Activated naive CD8-positive, alpha-beta T cell treated with anti-CD3 and anti-CD28 coated beads for 36 hours (primary cell): ENCODE measurements around the gene PEMT. TPM values are rescaled to one million over a fixed set of nuclear protein-coding genes. Genes with fewer than 3 reads are reported as not detected.

ENCODE experiments used
- DNase-seq: peaks from one replicate; pipeline ENCODE4 v3.0.0; 2021
- H3K27ac Mint-ChIP-seq: one replicate; pipeline ENCODE4 v1.8.0; 2022; ENCODE audit warnings: mild to moderate bottlenecking, moderate library complexity, mixed read lengths
- H3K27me3 Mint-ChIP-seq: one replicate; pipeline ENCODE4 v1.8.0; 2022; ENCODE audit warnings: mild to moderate bottlenecking, mixed read lengths
- H3K36me3 Mint-ChIP-seq: one replicate; pipeline ENCODE4 v1.8.0; 2021; ENCODE audit warnings: mild to moderate bottlenecking, mixed read lengths
- H3K4me1 Mint-ChIP-seq: one replicate; pipeline ENCODE4 v1.8.0; 2021; ENCODE audit warnings: mixed read lengths
- H3K4me3 Mint-ChIP-seq: one replicate; pipeline ENCODE4 v1.8.0; 2022; ENCODE audit warnings: mild to moderate bottlenecking, moderate library complexity, mixed read lengths
- H3K9me3 Mint-ChIP-seq: one replicate; pipeline ENCODE4 v1.8.0; 2022; ENCODE audit warnings: mixed read lengths
- total RNA-seq, 2 experiments: library from RNA; stranded (reverse); gene quantifications; one replicate each; pipeline ENCODE4 v1.2.3, GENCODE V29; 2021

PEMT gene
- total RNA-seq, 2 experiments from 2014 or later: 34.0 to 40.0 TPM

DNA sequence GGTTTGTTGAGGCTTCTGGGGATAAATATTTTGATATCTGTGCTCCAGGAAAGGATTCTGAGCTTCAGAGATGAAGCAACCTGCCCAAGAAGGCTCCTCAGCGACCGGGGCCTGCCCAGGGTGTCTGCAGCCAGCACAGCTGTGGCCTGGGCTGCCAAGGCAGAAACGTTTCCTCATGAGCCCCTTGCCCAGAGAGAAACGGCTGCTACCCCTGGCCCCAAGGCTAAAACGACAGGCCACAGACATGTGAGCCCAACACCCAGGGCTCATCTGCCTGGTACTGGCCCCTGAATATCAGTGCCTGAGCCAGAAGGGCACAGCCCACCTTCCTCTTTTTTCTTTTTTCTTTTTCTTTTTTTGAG is 49.9 kb downstream of the PEMT start:
- Mint-ChIP-seq H3K27ac (no peak overlapping the region), H3K9me3 (no peaks in the 10 kb centered on the region), H3K4me3 (no peak overlapping the region), H3K36me3 (no peaks in the 10 kb centered on the region), H3K4me1 (no peaks in the 10 kb centered on the region), H3K27me3 (no peaks in the 10 kb centered on the region)
- DNase-seq: no peak

DNA sequence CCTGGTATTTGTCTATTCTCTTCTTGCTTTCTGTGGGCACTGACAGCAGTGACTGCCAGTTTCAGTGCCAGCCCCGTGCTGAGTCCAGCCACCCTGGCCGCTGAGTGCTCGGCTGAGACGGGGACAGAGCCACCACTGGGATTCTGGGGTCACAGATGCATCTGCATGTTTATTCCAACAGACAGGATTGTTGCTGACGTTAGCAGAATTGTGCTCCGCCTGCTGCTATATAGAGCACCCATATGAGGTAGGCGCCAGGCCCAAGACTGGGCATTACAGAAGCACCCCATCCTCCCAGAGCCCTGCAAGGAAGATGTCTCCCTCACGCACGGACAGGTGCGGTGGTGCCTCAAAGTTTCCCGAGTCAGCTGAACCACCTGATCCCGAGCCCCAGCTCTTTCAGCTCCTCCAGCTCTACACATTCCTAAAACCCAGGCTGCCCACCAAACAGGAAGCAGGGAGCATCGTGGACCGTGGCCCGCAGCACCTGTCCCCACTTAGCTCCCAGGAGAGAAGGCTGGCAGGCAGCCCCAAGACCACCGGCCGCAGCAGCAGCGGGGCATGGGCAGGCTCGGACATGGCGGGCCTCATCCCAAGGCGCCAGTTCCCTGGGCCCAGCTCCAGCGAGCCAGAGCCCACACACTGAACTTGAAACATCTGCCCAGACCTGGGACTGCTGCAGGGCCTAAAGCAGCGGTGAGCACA is 50.4 kb downstream of the PEMT start:
- H3K4me3 Mint-ChIP-seq: no peak overlapping the region
- H3K36me3 Mint-ChIP-seq: no peaks in the 10 kb centered on the region
- no peak overlapping the region for H3K27ac Mint-ChIP-seq
- H3K9me3 Mint-ChIP-seq: no peaks in the 10 kb centered on the region
- no peak for DNase-seq
- no peaks in the 10 kb centered on the region for H3K27me3 Mint-ChIP-seq
- no peaks in the 10 kb centered on the region for H3K4me1 Mint-ChIP-seq

DNA sequence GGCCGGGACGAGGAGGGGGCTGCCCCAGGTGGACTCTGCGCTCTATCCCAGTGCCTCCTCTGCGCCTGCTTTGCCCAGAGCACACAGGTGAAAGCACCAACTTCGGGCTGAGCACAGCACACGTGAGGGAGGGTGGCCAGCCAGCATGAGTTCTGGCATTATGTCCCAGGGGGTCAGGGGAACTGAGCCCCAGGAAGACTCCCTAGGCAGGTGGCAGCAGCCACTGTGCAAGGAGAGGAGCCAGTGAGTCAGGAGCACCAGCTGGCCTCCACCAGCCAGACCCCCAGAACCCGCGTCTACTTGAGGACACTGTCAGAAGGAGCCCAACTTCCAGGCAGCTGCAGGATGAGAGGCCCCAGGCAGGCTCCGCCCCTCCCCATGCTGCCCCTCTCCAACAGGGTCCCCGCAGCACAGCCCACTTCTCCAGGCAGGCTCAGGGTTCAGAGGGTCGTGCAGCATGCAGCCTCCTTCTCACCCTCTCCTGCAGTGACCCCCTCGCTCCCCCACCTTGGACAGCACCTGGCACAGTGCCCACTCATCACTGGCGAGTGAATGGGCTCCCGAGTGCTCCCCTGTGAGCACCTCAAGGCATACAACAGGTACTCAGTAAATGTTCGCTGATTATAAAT is 51.1 kb downstream of the PEMT start:
- Mint-ChIP-seq H3K36me3 (no peaks in the 10 kb centered on the region), H3K9me3 (no peaks in the 10 kb centered on the region), H3K4me3 (no peak overlapping the region), H3K27ac (no peak overlapping the region), H3K27me3 (no peaks in the 10 kb centered on the region), H3K4me1 (no peaks in the 10 kb centered on the region)
- no peak for DNase-seq

DNA sequence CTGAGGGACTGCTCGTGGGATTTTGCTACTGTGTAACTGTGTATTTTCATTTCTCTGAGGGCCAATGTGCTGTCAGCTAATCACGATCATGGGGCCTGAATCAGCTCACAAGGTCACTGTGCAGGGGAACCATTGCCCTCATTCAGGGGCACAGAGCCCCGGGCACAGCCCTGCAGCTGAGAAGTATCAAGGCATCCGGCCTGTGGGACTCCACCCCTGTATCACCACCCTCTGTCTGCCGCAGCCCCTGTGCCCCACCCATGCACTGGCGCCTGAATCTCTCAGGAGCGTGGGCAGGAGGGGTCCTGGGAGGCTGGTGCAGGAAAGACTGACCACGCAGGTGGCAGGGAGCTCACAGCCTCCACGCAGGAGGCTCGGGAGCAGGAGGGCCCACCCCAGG is 51.9 kb downstream of the PEMT start:
- H3K27me3 Mint-ChIP-seq: no peaks in the 10 kb centered on the region
- no peak overlapping the region for H3K4me3 Mint-ChIP-seq
- no peaks in the 10 kb centered on the region for H3K9me3 Mint-ChIP-seq
- H3K27ac Mint-ChIP-seq: no peak overlapping the region
- H3K36me3 Mint-ChIP-seq: no peaks in the 10 kb centered on the region
- H3K4me1 Mint-ChIP-seq: no peaks in the 10 kb centered on the region
- DNase-seq: no peak

DNA sequence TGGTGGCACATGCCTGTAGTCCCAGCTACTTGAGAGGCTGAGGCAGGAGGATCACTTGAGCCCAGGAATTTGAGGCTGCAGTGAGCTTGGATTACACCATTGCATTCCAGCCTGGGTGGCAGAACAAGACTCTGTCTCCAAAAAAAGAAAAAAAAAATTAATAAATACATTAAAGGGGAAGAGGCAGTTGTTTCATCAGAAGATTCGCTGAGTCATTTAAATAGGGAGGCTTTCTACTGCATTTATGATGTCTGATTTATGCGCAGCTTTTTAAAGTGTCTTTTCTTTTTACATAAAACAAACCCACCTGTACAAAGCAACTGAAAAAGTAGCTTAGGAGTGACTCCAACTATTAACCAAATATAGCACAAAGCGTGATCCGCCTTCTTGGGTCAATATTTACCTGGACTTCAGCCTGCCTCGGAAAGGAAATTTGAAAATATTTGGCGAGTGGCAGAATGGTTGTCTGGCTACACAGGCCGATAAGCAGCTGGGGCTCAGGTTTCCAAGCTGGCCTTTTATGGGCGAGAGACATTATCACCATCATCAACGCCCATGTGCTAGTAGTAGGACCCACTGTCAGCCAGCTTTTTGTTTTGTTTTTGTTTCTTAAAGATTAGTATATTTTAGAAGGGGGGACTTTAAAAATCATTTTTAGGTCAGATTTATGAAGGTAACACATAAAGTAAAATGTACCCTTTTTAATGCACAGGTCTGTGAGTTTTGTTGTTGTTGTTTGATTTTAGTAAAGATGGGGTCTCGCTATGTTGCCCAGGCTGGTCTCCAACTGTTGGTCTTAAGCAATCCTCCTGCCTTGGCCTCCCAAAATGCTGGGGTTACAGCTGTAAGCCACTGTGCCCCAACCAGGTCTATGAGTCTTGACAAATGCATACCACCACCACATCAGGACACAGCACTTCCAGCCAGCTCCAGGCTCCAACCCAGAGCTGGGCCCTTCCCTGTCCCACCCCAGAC is 52.8 kb downstream of the PEMT start:
- Mint-ChIP-seq H3K27me3 (no peaks in the 10 kb centered on the region), H3K27ac (no peak overlapping the region), H3K9me3 (no peaks in the 10 kb centered on the region), H3K36me3 (no peaks in the 10 kb centered on the region), H3K4me3 (no peak overlapping the region), H3K4me1 (no peaks in the 10 kb centered on the region)
- DNase-seq: no peak

DNA sequence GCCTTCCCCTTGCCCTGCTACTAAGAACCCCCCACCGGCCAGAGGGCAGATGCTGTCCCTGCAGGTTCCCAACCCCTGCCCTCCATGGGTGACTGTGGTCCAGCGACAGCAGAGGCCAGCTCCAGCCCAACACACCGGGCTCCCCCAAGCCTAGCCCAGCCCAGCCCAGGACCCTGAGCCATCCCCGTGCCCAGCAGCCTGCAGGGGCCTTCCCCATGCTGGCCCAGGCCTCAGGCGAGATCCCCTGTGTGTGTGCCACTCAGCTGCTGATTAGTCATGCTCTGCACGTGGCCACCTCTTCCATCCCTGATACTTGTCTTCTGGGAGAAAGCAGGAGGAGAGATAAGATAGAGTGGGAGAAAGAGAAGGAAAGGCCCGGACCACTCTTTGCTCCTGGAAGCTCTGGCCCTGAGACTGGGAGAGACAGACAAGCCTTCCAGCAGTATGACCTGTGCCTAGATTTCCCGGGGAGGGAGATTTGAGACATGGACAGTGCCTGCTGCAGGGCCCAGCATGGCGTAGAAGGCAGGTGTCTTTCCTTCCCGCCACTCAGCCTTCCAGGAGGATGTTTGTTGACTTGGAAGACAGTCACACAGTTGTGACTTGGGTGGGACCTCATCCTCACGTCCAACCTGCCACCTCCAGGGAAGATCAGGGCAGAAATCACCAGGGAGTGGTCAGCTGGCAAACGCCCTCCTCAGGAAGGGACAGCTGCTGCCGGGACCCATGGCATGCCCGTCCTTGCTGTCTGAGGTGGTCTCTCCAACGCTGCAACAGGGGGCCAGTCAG is 54.0 kb downstream of the PEMT start:
- no peak overlapping the region for H3K27ac Mint-ChIP-seq
- no peaks in the 10 kb centered on the region for H3K4me1 Mint-ChIP-seq
- no peak for DNase-seq
- H3K36me3 Mint-ChIP-seq: no peaks in the 10 kb centered on the region
- H3K4me3 Mint-ChIP-seq: no peak overlapping the region
- H3K27me3 Mint-ChIP-seq: no peaks in the 10 kb centered on the region
- H3K9me3 Mint-ChIP-seq: no peaks in the 10 kb centered on the region

DNA sequence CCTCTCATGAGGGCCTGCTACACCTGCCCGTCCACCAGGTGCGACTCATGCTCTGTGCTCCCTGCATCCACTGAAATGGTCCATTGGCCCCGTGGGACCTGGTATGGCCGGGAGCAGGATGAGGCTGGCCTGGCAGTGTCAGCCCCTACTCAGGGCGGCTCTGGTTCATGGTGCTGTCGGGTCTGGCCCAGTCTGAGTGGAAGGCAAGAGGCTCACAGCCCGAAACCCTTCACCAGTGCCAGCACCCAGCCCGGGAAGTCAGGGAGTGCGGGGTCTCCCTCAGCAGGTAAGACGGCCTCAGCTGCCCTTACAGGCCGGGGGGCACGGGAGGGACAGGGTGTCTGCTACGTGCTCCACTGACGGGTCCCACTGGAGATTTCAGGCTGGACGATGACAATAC is 54.8 kb downstream of the PEMT start:
- DNase-seq: no peak
- Mint-ChIP-seq H3K27me3 (no peaks in the 10 kb centered on the region), H3K4me3 (no peak overlapping the region), H3K27ac (no peak overlapping the region), H3K4me1 (no peaks in the 10 kb centered on the region), H3K9me3 (no peaks in the 10 kb centered on the region), H3K36me3 (no peaks in the 10 kb centered on the region)

DNA sequence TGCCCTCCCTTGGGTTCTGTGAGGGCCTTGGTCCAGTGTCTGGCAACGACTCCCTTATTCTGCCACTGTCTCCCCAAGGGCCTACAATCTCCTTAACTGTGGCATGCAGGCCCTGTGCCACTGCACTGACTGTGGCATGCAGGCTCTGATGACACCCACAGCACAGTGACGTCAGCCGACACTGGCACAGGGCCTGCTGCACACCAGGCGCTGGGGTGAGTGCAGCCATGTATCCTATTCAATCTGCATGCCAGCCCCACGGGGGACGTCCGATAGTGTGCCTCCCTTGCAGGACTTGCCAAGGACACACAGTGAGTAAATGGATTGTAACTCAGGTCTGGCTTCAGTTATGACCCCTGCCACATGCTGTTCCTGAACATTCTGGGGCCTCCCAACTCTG is 55.6 kb downstream of the PEMT start:
- no peak for DNase-seq
- no peaks in the 10 kb centered on the region for H3K9me3 Mint-ChIP-seq
- H3K4me1 Mint-ChIP-seq: no peaks in the 10 kb centered on the region
- no peak overlapping the region for H3K4me3 Mint-ChIP-seq
- no peaks in the 10 kb centered on the region for H3K36me3 Mint-ChIP-seq
- no peak overlapping the region for H3K27ac Mint-ChIP-seq
- no peaks in the 10 kb centered on the region for H3K27me3 Mint-ChIP-seq

DNA sequence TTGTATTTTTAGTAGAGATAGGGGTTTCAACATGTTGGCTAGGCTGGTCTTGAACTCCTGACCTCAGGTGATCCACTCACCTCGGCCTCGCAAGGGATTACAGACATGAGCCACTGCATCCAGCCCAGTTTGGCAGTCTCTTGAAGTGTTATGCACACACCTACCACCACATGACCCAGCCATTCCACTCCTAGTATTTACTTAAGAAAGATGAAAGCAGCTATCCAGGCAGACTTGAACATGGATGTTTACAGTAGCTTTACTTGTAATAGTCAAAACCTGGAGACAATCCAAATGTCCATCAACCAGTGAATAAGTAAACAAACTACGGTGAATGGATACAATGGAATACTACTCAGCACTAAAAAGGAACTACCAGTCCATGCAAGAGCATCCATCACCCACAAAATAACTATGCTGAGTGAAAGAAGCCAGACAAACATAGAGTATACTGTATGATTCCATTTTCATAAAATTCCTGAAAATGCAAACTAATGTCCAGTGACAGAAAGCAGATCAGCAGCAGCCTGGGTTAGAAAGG is 57.5 kb downstream of the PEMT start:
- no peak overlapping the region for H3K27ac Mint-ChIP-seq
- no peak overlapping the region for H3K4me3 Mint-ChIP-seq
- H3K9me3 Mint-ChIP-seq: no peaks in the 10 kb centered on the region
- no peaks in the 10 kb centered on the region for H3K4me1 Mint-ChIP-seq
- DNase-seq: no peak
- H3K27me3 Mint-ChIP-seq: no peaks in the 10 kb centered on the region
- no peaks in the 10 kb centered on the region for H3K36me3 Mint-ChIP-seq

DNA sequence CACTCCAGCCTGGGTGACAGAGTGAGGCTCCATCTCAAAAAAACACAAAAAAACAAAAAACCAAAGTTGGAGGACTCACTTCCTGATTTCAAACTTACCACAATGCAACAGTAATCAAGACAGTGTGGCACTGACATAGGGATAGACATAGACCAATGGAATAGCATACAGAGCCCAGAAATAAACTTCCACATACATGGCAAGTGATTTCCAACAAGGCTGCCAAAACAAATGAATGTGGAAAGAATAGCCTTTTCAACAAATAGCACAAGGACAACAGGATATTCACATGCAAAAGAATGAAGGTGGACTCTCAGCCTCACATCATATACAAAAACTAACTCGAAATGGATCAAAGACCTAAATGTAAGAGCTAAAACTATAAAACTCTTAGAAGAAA is 58.5 kb downstream of the PEMT start:
- H3K36me3 Mint-ChIP-seq: no peaks in the 10 kb centered on the region
- no peak overlapping the region for H3K4me3 Mint-ChIP-seq
- no peak for DNase-seq
- no peaks in the 10 kb centered on the region for H3K4me1 Mint-ChIP-seq
- no peaks in the 10 kb centered on the region for H3K9me3 Mint-ChIP-seq
- no peaks in the 10 kb centered on the region for H3K27me3 Mint-ChIP-seq
- no peak overlapping the region for H3K27ac Mint-ChIP-seq

DNA sequence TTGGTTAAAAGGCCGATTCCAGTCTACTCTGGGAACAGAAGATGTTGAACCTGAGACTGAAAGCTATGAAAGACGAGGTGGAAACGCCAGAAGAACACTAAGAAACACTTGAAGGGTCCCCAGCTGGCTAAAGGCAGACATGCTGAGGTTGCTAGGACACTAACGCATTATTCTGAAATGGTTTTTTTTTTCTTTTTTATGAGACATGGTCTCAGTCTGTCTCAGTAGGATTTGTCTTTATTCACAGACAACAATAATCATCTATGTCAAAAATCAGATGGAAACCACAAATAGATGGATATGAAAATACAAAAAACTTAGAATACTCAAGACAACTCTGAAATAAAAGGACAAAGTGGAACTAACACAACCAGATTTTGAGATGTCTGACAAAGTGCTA is 60.4 kb downstream of the PEMT start:
- Mint-ChIP-seq H3K36me3 (no peaks in the 10 kb centered on the region), H3K4me3 (no peak overlapping the region), H3K9me3 (no peaks in the 10 kb centered on the region), H3K4me1 (no peaks in the 10 kb centered on the region), H3K27me3 (no peaks in the 10 kb centered on the region), H3K27ac (no peak overlapping the region)
- DNase-seq: no peak

DNA sequence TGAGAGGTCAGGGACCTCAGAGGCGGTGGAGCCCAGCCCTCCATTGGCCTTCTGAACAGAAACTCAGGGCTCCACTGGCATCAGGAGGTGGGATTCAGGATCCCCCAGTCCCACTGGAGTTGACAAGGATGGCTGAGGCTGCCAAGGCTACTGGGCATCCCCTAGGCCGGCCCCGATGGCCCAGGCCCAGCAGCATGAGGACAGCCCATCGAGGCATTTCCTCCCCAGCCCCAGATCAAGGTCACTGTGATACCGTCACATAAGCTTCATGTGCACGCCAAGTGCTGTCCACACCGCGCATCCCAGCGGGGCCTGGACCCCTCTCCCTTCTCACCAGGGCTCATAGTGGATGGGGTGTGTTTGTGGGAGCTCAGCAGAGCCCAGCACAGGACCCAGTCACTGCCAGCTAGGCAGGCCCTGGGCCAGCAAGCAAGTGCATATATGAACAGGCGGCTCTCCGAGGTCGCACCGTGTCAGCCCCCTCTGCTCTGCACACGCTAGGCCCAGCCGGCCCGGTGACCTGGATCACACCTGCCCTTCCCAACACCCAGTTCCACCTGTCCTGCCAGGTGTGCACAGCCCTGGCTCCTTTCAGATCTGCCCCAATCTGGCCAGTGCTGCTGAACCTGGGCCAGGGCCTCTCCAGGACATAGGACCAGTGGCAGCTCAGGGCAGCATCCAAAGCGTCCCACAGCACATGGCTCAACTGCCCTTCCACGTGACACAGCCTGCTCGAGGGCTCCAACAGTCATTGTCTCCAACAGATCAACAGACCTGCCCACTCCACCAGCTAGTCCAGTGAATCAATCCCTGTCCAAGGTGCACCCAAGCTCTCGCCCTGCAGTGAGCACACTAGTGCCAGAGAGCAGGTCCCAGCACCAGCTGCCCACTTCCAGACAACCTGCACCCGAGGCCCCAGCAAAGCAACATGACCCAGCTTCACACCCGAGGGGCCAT is 62.5 kb downstream of the PEMT start:
- H3K27me3 Mint-ChIP-seq: no peaks in the 10 kb centered on the region
- no peak overlapping the region for H3K4me3 Mint-ChIP-seq
- H3K27ac Mint-ChIP-seq: no peak overlapping the region
- H3K4me1 Mint-ChIP-seq: no peaks in the 10 kb centered on the region
- no peak for DNase-seq
- no peaks in the 10 kb centered on the region for H3K9me3 Mint-ChIP-seq
- H3K36me3 Mint-ChIP-seq: no peaks in the 10 kb centered on the region

DNA sequence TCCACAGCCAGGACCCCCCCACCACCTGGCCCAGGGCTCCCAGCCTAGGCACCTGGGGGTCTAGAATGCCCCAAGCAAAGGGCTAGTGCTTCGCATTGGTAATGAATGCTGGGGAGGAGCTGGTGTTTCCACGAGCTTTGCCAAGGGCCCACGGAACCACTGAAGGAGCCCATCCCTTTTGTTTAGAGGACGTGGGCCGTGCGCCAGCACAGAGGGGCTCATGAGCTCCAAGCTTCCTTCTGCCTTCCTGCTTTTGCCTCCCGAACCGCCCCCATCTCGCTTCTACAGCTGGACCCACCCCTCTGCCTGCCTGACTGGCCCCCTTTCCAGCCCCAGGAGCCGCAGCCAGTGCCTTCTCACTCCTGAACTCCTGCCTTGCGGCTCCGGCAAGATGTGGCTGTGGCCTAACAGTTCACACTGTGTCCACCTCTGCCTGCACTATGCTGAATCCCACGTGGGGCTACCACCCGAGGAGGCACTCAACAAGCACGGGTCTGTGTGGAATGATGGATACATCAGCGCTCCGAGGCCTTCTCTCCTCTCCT is 63.5 kb downstream of the PEMT start:
- Mint-ChIP-seq H3K9me3 (no peaks in the 10 kb centered on the region), H3K27me3 (no peaks in the 10 kb centered on the region), H3K36me3 (no peaks in the 10 kb centered on the region), H3K27ac (no peak overlapping the region), H3K4me1 (no peaks in the 10 kb centered on the region), H3K4me3 (no peak overlapping the region)
- DNase-seq: no peak

DNA sequence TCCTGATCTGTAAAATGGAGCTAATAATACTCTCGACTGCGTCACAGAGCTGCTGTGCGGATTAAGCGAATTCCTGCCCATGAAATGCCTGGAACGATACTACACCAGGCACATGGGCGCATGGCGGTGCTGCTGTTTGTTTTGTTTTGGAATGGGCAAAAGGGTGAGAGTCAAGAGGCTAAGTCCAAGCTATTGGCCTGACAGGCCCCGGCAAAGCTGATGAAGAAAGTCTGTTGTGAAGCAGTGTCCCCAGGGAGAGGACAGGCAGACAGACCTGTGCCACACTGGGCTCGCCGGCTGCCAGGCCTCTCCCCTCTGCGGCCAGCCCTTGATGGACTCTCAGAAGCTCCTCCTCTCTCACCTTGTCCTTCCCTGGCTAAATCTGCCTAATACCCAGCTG is 64.0 kb downstream of the PEMT start:
- no peak for DNase-seq
- Mint-ChIP-seq H3K9me3 (no peaks in the 10 kb centered on the region), H3K27ac (no peak overlapping the region), H3K36me3 (no peaks in the 10 kb centered on the region), H3K4me1 (no peaks in the 10 kb centered on the region), H3K4me3 (no peak overlapping the region), H3K27me3 (no peaks in the 10 kb centered on the region)
